Astrocyte (in vitro differentiated cells and primary cell): ENCODE results near the gene SHB. TPM values are rescaled to one million over a fixed set of nuclear protein-coding genes. Genes with fewer than 3 reads are reported as not detected.

Experiments
- DNase-seq: peaks from one replicate; pipeline ENCODE4 v3.0.0-alpha.2; 2010; ENCODE audit warnings: low read depth
- FAIRE-seq: peaks from 2 replicates; lab custom pipeline; 2011; peaks lifted over from hg19 to GRCh38; lab: Jason Lieb, UNC
- H2AFZ ChIP-seq: 2 replicates; pipeline ENCODE4 v1.6.0; 2012; ENCODE audit warnings: low read depth, low read length, inconsistent platforms
- H3K27ac ChIP-seq: 2 replicates; pipeline ENCODE4 v1.5.1; 2011; ENCODE audit warnings: low read depth, low read length, inconsistent platforms
- H3K27me3 ChIP-seq: 2 replicates; pipeline ENCODE4 v1.6.0; 2011; ENCODE audit warnings: low read length, inconsistent platforms; ENCODE audit not compliant: insufficient read depth
- H3K36me3 ChIP-seq: 2 replicates; pipeline ENCODE4 v1.5.1; 2011; ENCODE audit warnings: low read length, inconsistent platforms; ENCODE audit not compliant: insufficient read depth
- H3K4me1 ChIP-seq: 2 replicates; pipeline ENCODE4 v1.5.1; 2011; ENCODE audit warnings: low read length, inconsistent platforms; ENCODE audit not compliant: insufficient read depth
- H3K4me2 ChIP-seq: 2 replicates; pipeline ENCODE4 v1.6.0; 2012; ENCODE audit warnings: low read length, inconsistent platforms
- H3K4me3 ChIP-seq: 2 replicates; pipeline ENCODE4 v1.5.1; 2011; ENCODE audit warnings: low read depth, mild to moderate bottlenecking, low read length, inconsistent platforms; ENCODE audit not compliant: insufficient read depth
- H3K79me2 ChIP-seq: 2 replicates; pipeline ENCODE4 v1.6.0; 2012; ENCODE audit warnings: mild to moderate bottlenecking, low read length, inconsistent platforms; ENCODE audit not compliant: insufficient read depth
- H3K9ac ChIP-seq: 2 replicates; pipeline ENCODE4 v1.6.0; 2012; ENCODE audit warnings: mild to moderate bottlenecking, low read length, inconsistent platforms
- H3K9me3 ChIP-seq: 2 replicates; pipeline ENCODE4 v1.5.1; 2012; ENCODE audit warnings: low read depth, mild to moderate bottlenecking, low read length, inconsistent platforms; ENCODE audit not compliant: insufficient read depth
- H4K20me1 ChIP-seq: 2 replicates; pipeline ENCODE4 v1.6.0; 2012; ENCODE audit warnings: low read length, inconsistent platforms; ENCODE audit not compliant: insufficient read depth
- H3K27ac Mint-ChIP-seq: one replicate; pipeline ENCODE4 v1.8.0; 2021; ENCODE audit warnings: mild to moderate bottlenecking, mixed read lengths; ENCODE audit not compliant: unreplicated experiment
- H3K27me3 Mint-ChIP-seq: one replicate; pipeline ENCODE4 v1.8.0; 2021; ENCODE audit warnings: low read depth, mixed read lengths; ENCODE audit not compliant: unreplicated experiment
- H3K36me3 Mint-ChIP-seq: one replicate; pipeline ENCODE4 v1.8.0; 2021; ENCODE audit warnings: low read depth, mixed read lengths; ENCODE audit not compliant: unreplicated experiment
- H3K4me1 Mint-ChIP-seq: one replicate; pipeline ENCODE4 v1.8.0; 2021; ENCODE audit warnings: low read depth, mixed read lengths; ENCODE audit not compliant: unreplicated experiment
- H3K4me3 Mint-ChIP-seq: one replicate; pipeline ENCODE4 v1.8.0; 2021; ENCODE audit warnings: mild to moderate bottlenecking, moderate library complexity, mixed read lengths; ENCODE audit not compliant: unreplicated experiment
- H3K9me3 Mint-ChIP-seq: one replicate; pipeline ENCODE4 v1.8.0; 2021; ENCODE audit warnings: mild to moderate bottlenecking, mixed read lengths; ENCODE audit not compliant: unreplicated experiment
- CTCF ChIP-seq: IDR thresholded peaks from 2 replicates; pipeline ENCODE4 v1.5.1; 2011; ENCODE audit warnings: low read depth, mild to moderate bottlenecking, inconsistent platforms, low read length, moderate library complexity; ENCODE audit not compliant: insufficient read depth
- EZH2 ChIP-seq: IDR thresholded peaks from 2 replicates; pipeline ENCODE4 v1.6.1; 2012; ENCODE audit warnings: mild to moderate bottlenecking, low read length, inconsistent platforms; ENCODE audit not compliant: insufficient read depth
- total RNA-seq: library from RNA; stranded (reverse); gene quantifications from 2 replicates; pipeline ENCODE4 v1.2.1, GENCODE V29; 2021

Gene SHB
- total RNA-seq, 1 donor from 2014 or later = 53.4 TPM

GRCh38 chr9:37922363-37923117 is 146.5 kb downstream of the SHB start:
- H3K79me2 ChIP-seq = peaks cover 56% of the 10 kb centered on the region

GRCh38 chr9:37921546-37922300 is 147.3 kb downstream of the SHB start:
- Mint-ChIP-seq H3K27ac (no peak overlapping the region), H3K27me3 (no peaks in the 10 kb centered on the region), H3K4me1 (peaks cover 38% of the 10 kb centered on the region), H3K9me3 (no peaks in the 10 kb centered on the region), H3K36me3 (peaks cover 20% of the 10 kb centered on the region), H3K4me3 (no peak overlapping the region)
- peaks cover 47% of the 10 kb centered on the region for H3K79me2 ChIP-seq
- no peaks in the 10 kb centered on the region for H3K27me3 ChIP-seq
- FAIRE-seq (no peak), DNase-seq (peak; percentile 78)
- peaks cover 34% of the 10 kb centered on the region for H3K4me1 ChIP-seq
- H3K9ac ChIP-seq = no peak overlapping the region
- no peak overlapping the region for H2AFZ ChIP-seq
- H3K36me3 ChIP-seq = peaks cover 4% of the 10 kb centered on the region
- H3K4me2 ChIP-seq = peak overlapping the region; percentile 3
- H3K27ac ChIP-seq = no peak overlapping the region
- no peak overlapping the region for H3K4me3 ChIP-seq
- peaks cover 38% of the 10 kb centered on the region for H4K20me1 ChIP-seq
- TF ChIP-seq CTCF (peak; percentile 27), EZH2 (no peak)
- no peaks in the 10 kb centered on the region for H3K9me3 ChIP-seq

More at GRCh38 chr9:37922363-37923117, 146.5 kb downstream of the SHB start:
- H2AFZ ChIP-seq = no peak overlapping the region
- Mint-ChIP-seq H3K27ac (peak overlapping the region; percentile 54), H3K36me3 (peaks cover 15% of the 10 kb centered on the region), H3K9me3 (no peaks in the 10 kb centered on the region), H3K4me3 (no peak overlapping the region), H3K27me3 (no peaks in the 10 kb centered on the region), H3K4me1 (peaks cover 40% of the 10 kb centered on the region)
- H3K9ac ChIP-seq = peak overlapping the region; percentile 26
- H3K9me3 ChIP-seq = no peaks in the 10 kb centered on the region
- peaks cover 4% of the 10 kb centered on the region for H3K36me3 ChIP-seq
- no peak for DNase-seq
- no peak overlapping the region for H3K4me3 ChIP-seq
- H3K27me3 ChIP-seq = no peaks in the 10 kb centered on the region
- H3K27ac ChIP-seq = no peak overlapping the region
- H3K4me1 ChIP-seq = peaks cover 33% of the 10 kb centered on the region
- FAIRE-seq = no peak
- TF ChIP-seq EZH2 (no peak), CTCF (no peak)
- H3K4me2 ChIP-seq = no peak overlapping the region
- H4K20me1 ChIP-seq = peaks cover 44% of the 10 kb centered on the region
